Panc1 (cell line): ENCODE data around the gene RAC2. TPM values are rescaled to one million over a fixed set of nuclear protein-coding genes. Genes with fewer than 3 reads are reported as not detected.

Experiments used
- ATAC-seq: fragments of 200-7000 bp; cut with Tn5 transposase; 2 replicates; pipeline ENCODE4 v1.9.1; 2020; ENCODE audit warnings: mild to moderate bottlenecking, moderate library complexity
- BruUV-seq: library from RNA; stranded (reverse); fragments of 400-500 nt; replicated peaks from 2 replicates; lab custom pipeline; 2021; lab: Mats Ljungman, UMichigan
- CTCF ChIA-PET: fragments of 300-600 bp; sonication (Branson Sonifier 250); formaldehyde crosslinking; loops from one replicate; lab custom pipeline; 2022; ENCODE audit warnings: antibody characterized with exemption; lab: Charles Lee
- POLR2A ChIA-PET: fragments of 300-600 bp; sonication (Branson Sonifier 250); formaldehyde crosslinking; loops from one replicate; lab custom pipeline; 2022; ENCODE audit warnings: antibody characterized with exemption; lab: Charles Lee
- DNase-seq: peaks from one replicate; pipeline ENCODE4 v3.0.0-alpha.2; 2010; ENCODE audit warnings: low read depth, low spot score
- H3K27ac ChIP-seq: 2 replicates; pipeline ENCODE4 v1.5.1; 2011; ENCODE audit warnings: mild to moderate bottlenecking, low read length, inconsistent platforms
- H3K27me3 ChIP-seq: fragments of 200-500 bp; sonication (Bioruptor generic); 2 replicates; pipeline ENCODE4 v1.6.0; 2014; ENCODE audit warnings: low read length, inconsistent platforms; ENCODE audit not compliant: control insufficient read depth, insufficient read depth
- H3K36me3 ChIP-seq: fragments of 200-500 bp; sonication (Bioruptor generic); 2 replicates; pipeline ENCODE4 v1.5.1; 2014; ENCODE audit warnings: inconsistent platforms, mild to moderate bottlenecking, low read length, moderate library complexity; ENCODE audit not compliant: control insufficient read depth, insufficient read depth
- H3K4me1 ChIP-seq: 2 replicates; pipeline ENCODE4 v1.5.1; 2011; ENCODE audit warnings: inconsistent platforms, mild to moderate bottlenecking, low read length, moderate library complexity; ENCODE audit not compliant: control insufficient read depth, insufficient read depth
- H3K4me3 ChIP-seq, 2 experiments: 2 replicates each; pipeline ENCODE4 v1.5.1; 2011 to 2012; ENCODE audit warnings: low read depth in 2 of 2, low read length in 2 of 2, mild to moderate bottlenecking in 2 of 2, inconsistent platforms in 1 of 2, moderate library complexity in 1 of 2
- H3K9me3 ChIP-seq: fragments of 200-500 bp; sonication (Bioruptor generic); 2 replicates; pipeline ENCODE4 v1.5.1; 2014; ENCODE audit warnings: low read depth, mild to moderate bottlenecking, inconsistent platforms, low read length, moderate library complexity; ENCODE audit not compliant: control insufficient read depth, insufficient read depth
- POLR2AphosphoS5 ChIP-seq: IDR thresholded peaks from 2 replicates; pipeline ENCODE4 v1.6.1; 2012; ENCODE audit warnings: mild to moderate bottlenecking, low read depth, low read length, moderate library complexity
- SIN3A ChIP-seq: IDR thresholded peaks from 2 replicates; pipeline ENCODE4 v1.6.1; 2012; ENCODE audit warnings: low read depth, mild to moderate bottlenecking, low read length, moderate library complexity, borderline replicate concordance; ENCODE audit not compliant: insufficient read depth
- TCF7L2 ChIP-seq: IDR thresholded peaks from 2 replicates; pipeline ENCODE4 v1.6.1; 2011; ENCODE audit warnings: mild to moderate bottlenecking, low read depth, low read length, inconsistent platforms
- in situ Hi-C: cut with HindIII; loops from 2 replicates; pipeline ENCODE4 v1.10.0; 2016; ENCODE audit warnings: low sequenced_read_pairs, low pct_unique_long_range_greater_than_20kb
- intact Hi-C: fragments of 100-400 bp; cut with micrococcal nuclease; formaldehyde crosslinking; loops from one replicate; pipeline ENCODE4 v1.10.0; 2022; ENCODE audit not compliant: unreplicated experiment
- total RNA-seq: library from RNA; stranded (reverse); gene quantifications from one replicate; pipeline ENCODE4 v1.2.1, GENCODE V29; 2021; ENCODE audit not compliant: unreplicated experiment
- TF ChIP-seq, protein P1 (sequence below), 2 experiments: IDR thresholded peaks; 2 replicates each; pipeline ENCODE4 v1.6.1; 2011 to 2012; ENCODE audit warnings: low read depth in 2 of 2, control low read depth in 1 of 2, low read length in 1 of 2, mild to moderate bottlenecking in 1 of 2, moderate library complexity in 1 of 2; ENCODE audit not compliant: insufficient read depth in 1 of 2
- TF ChIP-seq, protein P2 (sequence below): fragments of 450-650 bp; IDR thresholded peaks from 2 replicates; pipeline ENCODE4 v1.5.1; 2017; ENCODE audit warnings: mild to moderate bottlenecking

RAC2 gene
- total RNA-seq, 1 experiment from 2014 or later, result 1.5 TPM

DNA sequence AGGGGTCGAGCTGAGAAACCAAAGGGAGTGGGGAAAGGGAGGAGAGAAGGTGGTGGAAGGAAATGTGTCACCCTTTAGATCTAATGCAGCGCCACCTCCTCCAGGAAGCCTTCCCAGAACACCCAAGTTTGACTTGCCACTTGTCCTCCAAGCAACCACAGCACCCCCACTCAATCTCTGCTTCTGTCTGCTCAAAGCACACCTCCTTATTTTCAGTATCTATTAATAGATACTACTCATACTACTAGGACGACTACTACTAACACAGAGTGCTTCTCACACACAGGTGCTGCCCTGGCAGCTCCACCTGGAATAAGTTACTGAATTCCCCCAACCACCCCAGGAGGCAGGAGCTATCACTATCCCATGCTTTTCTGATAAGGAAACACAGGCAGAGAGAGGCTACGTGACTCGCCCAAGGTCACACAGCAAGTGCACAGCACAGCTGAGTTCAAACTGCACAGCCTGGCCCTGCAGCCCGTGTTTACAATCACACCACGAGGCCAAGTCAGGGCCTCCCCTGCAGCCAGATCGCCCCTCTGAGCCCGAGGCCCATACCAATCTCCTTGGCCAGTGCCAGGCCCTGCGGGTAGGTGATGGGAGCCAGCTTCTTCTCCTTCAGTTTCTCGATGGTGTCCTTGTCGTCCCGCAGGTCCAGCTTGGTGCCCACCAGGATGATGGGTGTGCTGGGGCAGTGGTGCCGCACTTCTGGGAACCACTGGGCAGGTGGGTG lies 13.2 kb downstream of the RAC2 start:
- DNase-seq (no peak), ATAC-seq (no peak)
- intact Hi-C loops (no loop called here), in situ Hi-C loops (no loop called here)
- no TSS peak for BruUV-seq
- TF ChIP-seq TCF7L2, result no peak
- TF ChIP-seq, protein P1, sequence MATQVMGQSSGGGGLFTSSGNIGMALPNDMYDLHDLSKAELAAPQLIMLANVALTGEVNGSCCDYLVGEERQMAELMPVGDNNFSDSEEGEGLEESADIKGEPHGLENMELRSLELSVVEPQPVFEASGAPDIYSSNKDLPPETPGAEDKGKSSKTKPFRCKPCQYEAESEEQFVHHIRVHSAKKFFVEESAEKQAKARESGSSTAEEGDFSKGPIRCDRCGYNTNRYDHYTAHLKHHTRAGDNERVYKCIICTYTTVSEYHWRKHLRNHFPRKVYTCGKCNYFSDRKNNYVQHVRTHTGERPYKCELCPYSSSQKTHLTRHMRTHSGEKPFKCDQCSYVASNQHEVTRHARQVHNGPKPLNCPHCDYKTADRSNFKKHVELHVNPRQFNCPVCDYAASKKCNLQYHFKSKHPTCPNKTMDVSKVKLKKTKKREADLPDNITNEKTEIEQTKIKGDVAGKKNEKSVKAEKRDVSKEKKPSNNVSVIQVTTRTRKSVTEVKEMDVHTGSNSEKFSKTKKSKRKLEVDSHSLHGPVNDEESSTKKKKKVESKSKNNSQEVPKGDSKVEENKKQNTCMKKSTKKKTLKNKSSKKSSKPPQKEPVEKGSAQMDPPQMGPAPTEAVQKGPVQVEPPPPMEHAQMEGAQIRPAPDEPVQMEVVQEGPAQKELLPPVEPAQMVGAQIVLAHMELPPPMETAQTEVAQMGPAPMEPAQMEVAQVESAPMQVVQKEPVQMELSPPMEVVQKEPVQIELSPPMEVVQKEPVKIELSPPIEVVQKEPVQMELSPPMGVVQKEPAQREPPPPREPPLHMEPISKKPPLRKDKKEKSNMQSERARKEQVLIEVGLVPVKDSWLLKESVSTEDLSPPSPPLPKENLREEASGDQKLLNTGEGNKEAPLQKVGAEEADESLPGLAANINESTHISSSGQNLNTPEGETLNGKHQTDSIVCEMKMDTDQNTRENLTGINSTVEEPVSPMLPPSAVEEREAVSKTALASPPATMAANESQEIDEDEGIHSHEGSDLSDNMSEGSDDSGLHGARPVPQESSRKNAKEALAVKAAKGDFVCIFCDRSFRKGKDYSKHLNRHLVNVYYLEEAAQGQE (IDR thresholded peaks at IDR 0.05; ENCODE audit: insufficient read depth in 1 of 2, low read depth in 2 of 2, low read length in 1 of 2), result no peak
- TF ChIP-seq SIN3A, result no peak
- no peak for TF ChIP-seq POLR2AphosphoS5
- TF ChIP-seq, protein P2, sequence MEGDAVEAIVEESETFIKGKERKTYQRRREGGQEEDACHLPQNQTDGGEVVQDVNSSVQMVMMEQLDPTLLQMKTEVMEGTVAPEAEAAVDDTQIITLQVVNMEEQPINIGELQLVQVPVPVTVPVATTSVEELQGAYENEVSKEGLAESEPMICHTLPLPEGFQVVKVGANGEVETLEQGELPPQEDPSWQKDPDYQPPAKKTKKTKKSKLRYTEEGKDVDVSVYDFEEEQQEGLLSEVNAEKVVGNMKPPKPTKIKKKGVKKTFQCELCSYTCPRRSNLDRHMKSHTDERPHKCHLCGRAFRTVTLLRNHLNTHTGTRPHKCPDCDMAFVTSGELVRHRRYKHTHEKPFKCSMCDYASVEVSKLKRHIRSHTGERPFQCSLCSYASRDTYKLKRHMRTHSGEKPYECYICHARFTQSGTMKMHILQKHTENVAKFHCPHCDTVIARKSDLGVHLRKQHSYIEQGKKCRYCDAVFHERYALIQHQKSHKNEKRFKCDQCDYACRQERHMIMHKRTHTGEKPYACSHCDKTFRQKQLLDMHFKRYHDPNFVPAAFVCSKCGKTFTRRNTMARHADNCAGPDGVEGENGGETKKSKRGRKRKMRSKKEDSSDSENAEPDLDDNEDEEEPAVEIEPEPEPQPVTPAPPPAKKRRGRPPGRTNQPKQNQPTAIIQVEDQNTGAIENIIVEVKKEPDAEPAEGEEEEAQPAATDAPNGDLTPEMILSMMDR, result no peak
- ChIA-PET POLR2A (no interaction called here), CTCF (no interaction called here)
- Histone ChIP-seq H3K4me1 (peaks cover 21% of the 10 kb centered on the region), H3K36me3 (no peaks in the 10 kb centered on the region), H3K27me3 (no peaks in the 10 kb centered on the region), H3K9me3 (no peaks in the 10 kb centered on the region), H3K4me3 (no peak overlapping the region), H3K27ac (no peak overlapping the region)

DNA sequence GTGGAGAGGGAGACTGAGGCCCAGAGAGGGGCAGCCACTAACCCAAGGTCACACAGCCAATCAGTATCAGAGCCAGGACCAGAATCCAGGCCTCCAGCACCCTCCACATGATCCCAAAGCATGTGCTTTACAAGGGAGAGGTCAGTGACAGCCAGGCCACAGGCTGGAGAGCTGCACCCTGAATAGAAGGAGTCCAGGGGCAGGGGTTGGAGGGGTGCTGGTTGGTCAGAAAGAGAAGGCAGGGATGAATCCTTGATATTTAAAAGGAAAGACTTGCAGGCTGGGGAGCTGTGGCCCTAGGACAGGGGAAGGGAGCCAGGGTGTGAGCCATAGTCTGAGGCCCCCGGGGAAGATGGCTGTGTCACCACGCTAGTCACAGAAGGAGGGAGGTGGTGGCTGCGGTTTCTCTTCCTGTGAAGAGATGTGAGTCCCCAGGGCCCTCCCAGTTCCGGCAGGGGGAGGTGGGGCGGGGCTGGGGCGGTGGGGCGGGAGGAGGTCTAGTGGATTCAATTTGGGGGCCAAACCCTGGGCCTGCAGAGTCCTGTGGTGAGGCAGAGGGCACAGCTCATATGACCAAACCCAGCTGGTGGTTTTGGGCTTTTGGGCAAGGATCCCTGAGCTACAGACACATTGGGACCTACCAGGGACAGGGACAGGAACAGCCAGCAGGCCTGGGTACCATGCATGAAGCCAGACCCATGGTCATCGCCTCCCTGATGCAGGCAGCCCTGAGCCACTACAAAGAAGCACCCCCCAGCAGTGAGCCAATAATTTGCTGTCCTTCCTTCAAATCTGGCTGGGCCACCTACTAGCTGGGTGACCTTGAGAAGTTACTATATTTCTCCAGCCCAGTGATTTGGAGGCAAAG lies 14.0 kb downstream of the RAC2 start:
- intact Hi-C loops, result no loop called here
- in situ Hi-C loops, result no loop called here
- Histone ChIP-seq H3K36me3 (no peaks in the 10 kb centered on the region), H3K9me3 (no peaks in the 10 kb centered on the region), H3K4me1 (peaks cover 21% of the 10 kb centered on the region), H3K27me3 (no peaks in the 10 kb centered on the region), H3K27ac (peak overlapping the region; percentile 59; the same call in 1 of the 2 replicates), H3K4me3 (no peak overlapping the region)
- POLR2A ChIA-PET, result no interaction called here
- ATAC-seq (peak; percentile 66), DNase-seq (no peak)
- TF ChIP-seq, protein P2, result no peak
- TF ChIP-seq SIN3A (no peak), TCF7L2 (no peak), POLR2AphosphoS5 (no peak)
- TF ChIP-seq, protein P1 (IDR thresholded peaks at IDR 0.05; ENCODE audit: insufficient read depth in 1 of 2, low read depth in 2 of 2, low read length in 1 of 2), result no peak
- CTCF ChIA-PET, result interaction anchor here (1.4 to 1.5 kb wide), 2 partner anchors 13 to 31 kb away, joined by 3 to 4 read pairs; no protein-coding TSS in a partner anchor
- BruUV-seq, result no TSS peak
